Muscle of back (tissue), 11 donors: Measurements from ENCODE around the gene CLSTN2. TPM values are rescaled to one million over a fixed set of nuclear protein-coding genes. Genes with fewer than 3 reads are reported as not detected.

ENCODE experiments used
- DNase-seq, 3 donors: peaks; one replicate each; pipeline versions ENCODE4 v3.0.0 to v3.0.0-alpha.2; 2013
- polyA plus RNA-seq, 10 donors: library from polyadenylated mRNA; unstranded; fragments of 120-200 nt; gene quantifications; one replicate each; pipeline ENCODE4 v1.2.1, GENCODE V29; 2013; ENCODE audit not compliant: insufficient read length in 10 of 10

Gene CLSTN2
- polyA plus RNA-seq, 10 donors: 1.7 to 4.6 (median 3.1) TPM

DNA sequence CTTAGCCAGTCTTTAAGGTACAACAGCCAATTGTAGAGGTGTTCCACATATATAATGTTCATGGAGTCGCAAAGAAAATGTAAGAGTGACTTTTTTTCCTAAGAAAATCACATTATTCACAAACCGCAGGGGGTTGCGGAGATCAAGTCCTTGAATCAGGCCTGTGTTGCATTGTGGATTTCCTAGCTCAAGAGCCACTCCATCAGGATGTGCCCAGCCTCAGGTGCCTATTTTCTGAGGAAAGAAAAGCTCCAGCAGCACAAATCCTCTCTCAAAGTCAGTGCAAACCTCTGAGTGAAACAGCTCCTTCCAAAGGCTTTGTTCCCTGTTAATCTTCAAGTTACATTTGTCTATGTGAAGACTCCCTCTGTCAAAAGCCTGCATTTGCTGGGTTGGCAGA lies 349.4 kb downstream of the CLSTN2 start:
- no peak for DNase-seq

DNA sequence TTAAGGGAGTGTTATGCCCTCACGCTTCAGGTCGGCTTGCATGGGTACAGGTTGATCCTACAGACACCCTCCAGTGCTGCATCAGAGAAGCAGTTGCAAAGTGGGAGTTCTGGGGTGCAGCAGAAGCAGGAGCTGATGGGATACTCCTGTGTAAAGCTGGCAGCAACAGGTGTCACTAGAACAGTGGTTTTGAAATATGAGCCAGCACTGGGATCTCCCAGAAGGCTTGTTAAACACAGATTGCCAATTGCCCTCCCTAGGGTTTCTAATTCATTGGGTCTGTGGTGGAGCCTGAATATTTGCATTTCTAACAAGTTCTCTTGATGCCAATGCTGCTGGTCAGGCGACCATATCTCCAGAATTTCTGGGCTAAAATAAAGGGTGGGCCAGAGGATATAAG lies 350.4 kb downstream of the CLSTN2 start:
- DNase-seq: no peak

DNA sequence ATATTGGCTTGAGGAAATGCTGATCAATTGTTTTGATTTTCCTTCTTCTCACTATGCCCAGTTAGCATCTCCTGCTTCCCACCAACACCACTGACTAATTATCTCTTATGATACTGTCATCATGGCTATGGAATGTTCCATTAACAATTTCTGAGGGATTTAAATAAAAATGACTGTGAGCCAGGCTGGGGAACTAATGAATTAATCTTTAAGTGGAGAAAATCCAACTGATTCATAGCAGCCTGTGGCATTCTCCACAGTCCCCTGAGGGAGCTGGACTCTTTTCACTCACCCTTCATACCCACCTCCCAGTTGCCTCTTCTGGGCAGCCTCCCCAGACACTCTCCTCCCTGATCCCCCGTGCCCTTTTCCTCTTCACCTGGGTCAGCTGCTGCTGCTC lies 353.6 kb downstream of the CLSTN2 start:
- DNase-seq: peak in 1 of 3 donors; percentile 38

- peak in 1 of 3 donors; percentile 25 for DNase-seq
These were observed 355.1 kb downstream of the CLSTN2 start for GRCh38 chr3:140290105-140290504.

GRCh38 chr3:140292170-140292569 lies 357.2 kb downstream of the CLSTN2 start:
- DNase-seq: peak in 1 of 3 donors; percentile 59

DNA sequence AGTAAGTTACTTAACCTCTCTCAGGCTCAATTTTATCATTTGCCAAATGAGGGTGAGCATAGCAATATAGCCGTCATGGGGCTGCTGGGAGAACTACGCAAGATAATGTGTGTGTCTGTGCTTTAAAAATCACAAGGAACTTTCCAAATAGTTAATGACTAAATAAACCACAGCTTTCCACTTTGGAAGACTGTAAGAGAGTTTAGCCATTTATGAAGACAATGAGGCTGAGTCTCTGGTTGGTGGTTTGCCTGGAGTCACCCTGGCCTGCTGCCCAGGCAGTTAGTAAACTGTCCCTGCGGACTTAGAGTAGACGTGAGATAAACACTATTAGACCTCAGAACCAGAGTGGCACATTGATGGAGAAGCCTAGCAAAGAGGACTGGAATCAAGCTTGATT lies 357.7 kb downstream of the CLSTN2 start:
- peak in 1 of 3 donors; percentile 88 for DNase-seq

GRCh38 chr3:140294058-140294457 lies 359.1 kb downstream of the CLSTN2 start:
- DNase-seq: no peak

GRCh38 chr3:140296796-140297352 lies 361.9 kb downstream of the CLSTN2 start:
- peak; percentile 46 to 74 (median 49) for DNase-seq

DNA sequence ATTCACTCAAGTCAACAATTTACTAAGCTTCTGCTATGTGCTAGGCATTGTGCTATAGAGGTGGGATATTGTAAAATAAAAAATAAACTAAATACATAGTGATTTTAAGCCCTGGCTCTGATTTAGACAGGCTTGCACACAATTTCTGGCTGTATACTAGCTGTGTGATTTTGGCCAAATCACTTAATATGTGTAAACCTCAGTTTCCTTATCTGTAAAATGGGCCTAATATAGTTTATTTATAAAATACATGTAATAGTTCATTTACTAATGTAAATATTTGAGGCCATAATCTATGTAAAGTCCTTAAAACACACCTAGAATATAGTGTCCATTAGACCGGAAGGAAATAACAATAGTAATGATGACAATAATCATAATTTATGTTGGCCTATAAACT lies 363.1 kb downstream of the CLSTN2 start:
- no peak for DNase-seq

- DNase-seq: no peak
These were observed 363.6 kb downstream of the CLSTN2 start for GRCh38 chr3:140298569-140299070.

- no peak for DNase-seq
These were observed 368.9 kb downstream of the CLSTN2 start for GRCh38 chr3:140303875-140304274.

DNA sequence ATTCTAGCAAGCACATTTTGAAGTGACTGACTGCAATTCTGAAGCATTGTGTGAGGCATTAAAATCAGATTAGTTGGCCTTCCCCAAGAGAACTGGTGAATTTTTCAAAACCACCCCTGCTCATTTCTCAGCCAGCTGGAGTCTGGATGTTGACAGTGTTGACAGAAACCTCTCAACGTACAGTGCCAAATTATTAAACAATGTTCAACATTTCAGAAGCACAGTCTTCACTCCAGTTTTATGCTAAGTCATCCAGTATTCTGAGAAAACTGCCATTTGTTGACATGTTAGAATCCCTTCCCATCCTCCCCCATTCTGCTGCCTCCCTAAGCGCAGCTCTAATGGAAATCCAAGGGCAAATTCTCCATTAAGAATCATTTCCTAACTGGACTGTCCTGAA lies 373.6 kb downstream of the CLSTN2 start:
- no peak for DNase-seq

GRCh38 chr3:140311428-140311827 lies 376.4 kb downstream of the CLSTN2 start:
- no peak for DNase-seq

- DNase-seq: no peak
These were observed 381.0 kb downstream of the CLSTN2 start for GRCh38 chr3:140315955-140316354.

DNA sequence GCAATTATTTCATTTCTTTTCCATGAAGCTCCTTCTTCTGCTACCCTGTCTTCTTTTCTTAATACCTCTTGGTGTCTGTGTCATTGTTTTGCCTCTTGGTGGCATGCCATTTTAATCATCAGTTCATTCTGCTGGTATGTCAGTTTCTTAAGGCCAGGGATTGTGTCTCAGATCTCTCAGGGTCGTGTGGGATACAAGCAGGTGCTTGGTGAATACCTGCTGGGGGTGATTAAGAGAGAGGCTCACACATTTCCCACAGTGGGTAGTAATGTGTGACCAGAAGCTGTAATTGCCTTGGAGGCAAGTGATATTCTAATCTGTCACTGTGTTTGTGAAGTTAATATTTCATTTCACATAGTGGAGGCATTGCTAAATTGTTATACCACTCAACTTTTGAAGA lies 381.5 kb downstream of the CLSTN2 start:
- DNase-seq: no peak

GRCh38 chr3:140316868-140317400 lies 381.9 kb downstream of the CLSTN2 start:
- no peak for DNase-seq

- DNase-seq: no peak
These were observed 384.8 kb downstream of the CLSTN2 start for GRCh38 chr3:140319739-140320138.

GRCh38 chr3:140323561-140323960 lies 388.6 kb downstream of the CLSTN2 start:
- no peak for DNase-seq

DNA sequence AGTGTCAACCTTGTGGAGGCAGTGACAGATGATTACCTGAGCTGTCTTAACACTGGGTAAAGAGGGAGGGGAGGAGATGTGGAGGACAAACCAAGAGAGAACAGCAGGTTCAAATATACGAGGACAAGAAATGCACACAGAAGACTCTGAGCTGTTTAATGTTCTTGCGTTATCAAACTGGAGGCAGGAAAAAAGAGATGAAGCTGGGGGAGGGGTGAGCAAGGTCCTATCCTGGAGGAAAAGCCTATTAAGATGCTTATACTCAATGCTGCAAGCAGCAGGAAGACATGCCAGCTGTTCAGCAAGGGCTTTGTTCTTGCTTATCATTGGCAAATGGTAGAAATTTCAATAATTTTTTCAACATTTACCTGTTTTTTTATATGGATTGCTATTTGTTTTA lies 397.1 kb downstream of the CLSTN2 start:
- no peak for DNase-seq

- no peak for DNase-seq
These were observed 399.3 kb downstream of the CLSTN2 start for GRCh38 chr3:140334132-140334929.

GRCh38 chr3:140336465-140336864 lies 401.5 kb downstream of the CLSTN2 start:
- DNase-seq: no peak

GRCh38 chr3:140338916-140339315 lies 403.9 kb downstream of the CLSTN2 start:
- no peak for DNase-seq

DNA sequence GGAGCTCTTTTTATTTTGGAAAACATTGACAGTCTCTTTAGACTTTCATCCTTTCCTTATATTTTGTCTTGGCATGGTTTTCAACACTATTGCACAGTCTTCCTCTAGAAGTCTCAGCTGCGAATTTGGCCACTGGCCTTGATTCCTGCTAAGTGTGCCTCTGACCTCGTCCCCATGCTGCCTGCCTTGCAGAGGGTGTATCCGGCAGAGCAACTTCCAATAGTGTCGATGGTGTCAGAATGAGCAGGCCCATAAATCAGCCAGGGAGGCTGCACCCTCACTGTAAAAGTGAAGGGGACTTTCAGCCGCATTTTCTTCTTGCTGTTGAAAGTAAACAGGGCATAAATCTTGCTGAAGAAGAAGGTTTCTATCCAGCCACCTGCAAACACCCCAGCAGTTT lies 406.2 kb downstream of the CLSTN2 start:
- DNase-seq: no peak
